22Rv1 (cell line): ENCODE results near the gene CNST.

Experiments
- ZFX ChIP-seq: fragments of 450-650 bp; IDR thresholded peaks from 2 replicates; pipeline ENCODE4 v1.6.1; 2017; ENCODE audit warnings: antibody characterized with exemption, borderline replicate concordance
- TF ChIP-seq, protein P1 (sequence below): fragments of 450-650 bp; IDR thresholded peaks from 2 replicates; pipeline ENCODE4 v1.5.1; 2017; ENCODE audit warnings: mild to moderate bottlenecking

DNA sequence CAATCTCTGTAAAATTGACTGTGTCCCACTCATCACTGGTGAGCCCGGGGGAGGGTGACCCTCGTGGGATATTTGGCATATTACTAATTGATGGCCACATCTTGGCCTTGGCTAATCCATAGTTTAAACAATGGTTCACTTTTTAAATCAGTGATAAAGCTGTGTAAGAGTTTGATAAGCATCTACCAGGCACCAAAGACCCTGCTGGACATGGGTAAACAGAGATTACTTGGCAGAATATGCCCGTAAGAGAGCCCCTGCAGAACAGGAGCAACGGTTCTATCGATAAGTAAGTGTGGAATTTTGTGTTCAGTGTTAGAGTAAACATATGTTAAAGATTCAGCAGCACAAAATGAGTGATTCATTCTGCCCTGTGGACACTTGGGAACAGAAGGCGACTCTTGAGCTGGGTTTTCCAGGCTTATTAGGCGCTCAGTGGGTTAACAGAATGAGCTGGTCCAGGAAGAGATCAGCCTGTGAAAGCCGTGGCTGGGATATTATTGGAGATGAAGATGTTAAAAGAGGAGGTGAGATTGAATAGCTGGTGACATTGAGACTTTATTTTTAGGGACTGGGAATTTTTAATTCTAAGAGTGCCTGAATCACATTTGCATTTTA is 55.9 kb downstream of the CNST start:
- TF ChIP-seq, protein P1, sequence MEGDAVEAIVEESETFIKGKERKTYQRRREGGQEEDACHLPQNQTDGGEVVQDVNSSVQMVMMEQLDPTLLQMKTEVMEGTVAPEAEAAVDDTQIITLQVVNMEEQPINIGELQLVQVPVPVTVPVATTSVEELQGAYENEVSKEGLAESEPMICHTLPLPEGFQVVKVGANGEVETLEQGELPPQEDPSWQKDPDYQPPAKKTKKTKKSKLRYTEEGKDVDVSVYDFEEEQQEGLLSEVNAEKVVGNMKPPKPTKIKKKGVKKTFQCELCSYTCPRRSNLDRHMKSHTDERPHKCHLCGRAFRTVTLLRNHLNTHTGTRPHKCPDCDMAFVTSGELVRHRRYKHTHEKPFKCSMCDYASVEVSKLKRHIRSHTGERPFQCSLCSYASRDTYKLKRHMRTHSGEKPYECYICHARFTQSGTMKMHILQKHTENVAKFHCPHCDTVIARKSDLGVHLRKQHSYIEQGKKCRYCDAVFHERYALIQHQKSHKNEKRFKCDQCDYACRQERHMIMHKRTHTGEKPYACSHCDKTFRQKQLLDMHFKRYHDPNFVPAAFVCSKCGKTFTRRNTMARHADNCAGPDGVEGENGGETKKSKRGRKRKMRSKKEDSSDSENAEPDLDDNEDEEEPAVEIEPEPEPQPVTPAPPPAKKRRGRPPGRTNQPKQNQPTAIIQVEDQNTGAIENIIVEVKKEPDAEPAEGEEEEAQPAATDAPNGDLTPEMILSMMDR, result no peak
- TF ChIP-seq ZFX, result no peak
